Spleen (tissue), 11 donors: Measurements from ENCODE around the gene CYP19A1. TPM values are rescaled to one million over a fixed set of nuclear protein-coding genes. Genes with fewer than 3 reads are reported as not detected.

Source experiments
- DNase-seq: peaks from one replicate; pipeline ENCODE4 v3.0.0-alpha.2; 2020
- H3K27ac ChIP-seq, 8 donors: fragments of 200-600 bp; sonication (generic) in 7 of 8; 1 replicate in 4 of 8; 2 replicates in 4 of 8; pipeline versions ENCODE4 v1.5.0 to v1.8.0; 2016 to 2021; ENCODE audit warnings: inconsistent platforms in 4 of 8, mild to moderate bottlenecking in 4 of 8, moderate library complexity in 1 of 8
- H3K27me3 ChIP-seq, 7 donors: fragments of 200-600 bp; sonication (generic) in 6 of 7; replicated peaks in 1 of 7; 1 replicate in 4 of 7; 2 replicates in 3 of 7; pipeline versions ENCODE4 v1.5.0 to v1.8.0; 2016 to 2021; ENCODE audit warnings: inconsistent platforms in 3 of 7, mild to moderate bottlenecking in 1 of 7
- H3K36me3 ChIP-seq, 6 donors: fragments of 200-600 bp; sonication (generic) in 5 of 6; 1 replicate in 4 of 6; 2 replicates in 2 of 6; pipeline versions ENCODE4 v1.5.0 to v1.8.0; 2016 to 2021; ENCODE audit warnings: inconsistent platforms in 2 of 6
- H3K4me1 ChIP-seq, 6 donors: fragments of 200-600 bp; sonication (generic) in 5 of 6; 1 replicate in 3 of 6; 2 replicates in 3 of 6; pipeline versions ENCODE4 v1.5.0 to v1.8.0; 2016 to 2021; ENCODE audit warnings: inconsistent platforms in 3 of 6
- H3K4me3 ChIP-seq, 8 donors: fragments of 200-600 bp; sonication (generic) in 7 of 8; 1 replicate in 4 of 8; 2 replicates in 4 of 8; pipeline versions ENCODE4 v1.5.0 to v1.8.0; 2016 to 2021; ENCODE audit warnings: inconsistent platforms in 4 of 8, mild to moderate bottlenecking in 4 of 8, moderate library complexity in 2 of 8
- H3K9me3 ChIP-seq, 8 donors: fragments of 200-600 bp; sonication (generic) in 7 of 8; 1 replicate in 4 of 8; 2 replicates in 4 of 8; pipeline versions ENCODE4 v1.5.0 to v1.8.0; 2016 to 2021; ENCODE audit warnings: inconsistent platforms in 4 of 8
- POLR2A ChIP-seq, 3 donors: fragments of 450-650 bp; IDR thresholded peaks; one replicate each; pipeline ENCODE4 v1.5.1; 2017; ENCODE audit warnings: antibody characterized with exemption in 3 of 3, mild to moderate bottlenecking in 1 of 3
- POLR2AphosphoS5 ChIP-seq, 3 donors: sonication (generic); formaldehyde crosslinking; IDR thresholded peaks; one replicate each; pipeline ENCODE4 v1.5.1; 2017; ENCODE audit warnings: antibody characterized with exemption in 3 of 3
- WGBS, 5 donors: extraction: QIAGEN DNeasy Blood & Tissue Kit in 3 of 5; methylation state at CpG; one replicate each; pipeline versions ENCODE4 v1.1.5 to v1.1.7; 2013 to 2018; 5-methylcytosine and 5-hydroxymethylcytosine counted together
- intact Hi-C: fragments of 100-400 bp; cut with DNase I; formaldehyde crosslinking; loops from one replicate; pipeline ENCODE4 v1.15.0; 2023; ENCODE audit warnings: low total_unique reads
- polyA plus RNA-seq, 3 donors: library from polyadenylated mRNA; stranded (reverse); fragments of 200-250 nt; gene quantifications; one replicate each; pipeline ENCODE4 v1.2.1, GENCODE V29; 2013
- total RNA-seq, 7 donors: library from RNA; depleted of rRNA in 3 of 7; stranded (reverse); fragments of >200 nt in 3 of 7; fragmentation: NEBNext Ultra II Directional in 4 of 7; extraction: Animal tissue kit (Norgen Biotek cat#: 25700) in 4 of 7; gene quantifications; one replicate each; pipeline versions ENCODE4 v1.1.0 to v1.2.1, GENCODE V29; 2016 to 2021
- TF ChIP-seq, protein P1 (sequence below), 11 experiments: fragments of 200-600 bp in 7 of 11; fragments of 450-650 bp in 4 of 11; sonication (generic) in 4 of 11; IDR thresholded peaks in 8 of 11; conservative IDR thresholded peaks in 3 of 11; 1 replicate in 7 of 11; 2 replicates in 4 of 11; pipeline versions ENCODE4 v1.4.0 to v1.8.0; 2016 to 2021; ENCODE audit warnings: antibody characterized with exemption in 11 of 11, inconsistent platforms in 4 of 11, mild to moderate bottlenecking in 1 of 11
- donor health status: healthy with polysubstance abuse.
- donor health status: DM: no; HTN: no; CAD: no; lungs with moderate emphysema.
- donor health status: DM: no; HTN: no; CAD: no.
- donor health status: Bipolar disorder and iron deficiency.
- donor health status: healthy.
- donor health status: DM: no; HTN: no; CAD: no.
- donor health status: DM: yes; HTN: yes; CAD: no.

The CYP19A1 gene
- total and polyA plus RNA-seq, 10 donors = 0.13 to 5.6 (median 0.96) TPM; not detected in 1

DNA sequence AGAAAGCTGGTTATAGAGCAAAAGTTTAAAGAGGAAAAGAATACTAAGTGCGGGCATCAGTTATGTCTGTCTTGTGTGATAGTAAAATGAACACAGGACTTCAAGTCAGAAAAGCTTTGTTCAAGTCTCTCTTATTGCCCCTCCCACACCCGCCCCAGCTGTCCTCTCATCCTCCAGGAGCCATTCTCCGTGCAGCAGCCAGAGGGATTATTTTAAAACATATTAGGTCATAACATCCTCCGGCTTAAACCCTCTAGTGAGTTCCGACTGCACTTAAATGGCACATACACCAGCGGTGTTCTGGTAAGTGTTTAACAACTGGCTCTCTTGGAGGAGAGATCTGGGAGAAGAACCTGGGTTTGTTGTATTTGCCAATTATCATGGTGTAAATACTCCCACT lies 138.9 kb downstream of the CYP19A1 start:
- peaks cover 0 to 45% (median 0%) of the 10 kb centered on the region in 7 donors for H3K27me3 ChIP-seq
- H3K4me3 ChIP-seq = no peak overlapping the region
- H3K4me1 ChIP-seq = peaks cover 0 to 8% (median 0%) of the 10 kb centered on the region in 6 donors
- TF ChIP-seq, protein P1, sequence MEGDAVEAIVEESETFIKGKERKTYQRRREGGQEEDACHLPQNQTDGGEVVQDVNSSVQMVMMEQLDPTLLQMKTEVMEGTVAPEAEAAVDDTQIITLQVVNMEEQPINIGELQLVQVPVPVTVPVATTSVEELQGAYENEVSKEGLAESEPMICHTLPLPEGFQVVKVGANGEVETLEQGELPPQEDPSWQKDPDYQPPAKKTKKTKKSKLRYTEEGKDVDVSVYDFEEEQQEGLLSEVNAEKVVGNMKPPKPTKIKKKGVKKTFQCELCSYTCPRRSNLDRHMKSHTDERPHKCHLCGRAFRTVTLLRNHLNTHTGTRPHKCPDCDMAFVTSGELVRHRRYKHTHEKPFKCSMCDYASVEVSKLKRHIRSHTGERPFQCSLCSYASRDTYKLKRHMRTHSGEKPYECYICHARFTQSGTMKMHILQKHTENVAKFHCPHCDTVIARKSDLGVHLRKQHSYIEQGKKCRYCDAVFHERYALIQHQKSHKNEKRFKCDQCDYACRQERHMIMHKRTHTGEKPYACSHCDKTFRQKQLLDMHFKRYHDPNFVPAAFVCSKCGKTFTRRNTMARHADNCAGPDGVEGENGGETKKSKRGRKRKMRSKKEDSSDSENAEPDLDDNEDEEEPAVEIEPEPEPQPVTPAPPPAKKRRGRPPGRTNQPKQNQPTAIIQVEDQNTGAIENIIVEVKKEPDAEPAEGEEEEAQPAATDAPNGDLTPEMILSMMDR (IDR thresholded peaks at IDR 0.05 in 8 of 11, conservative IDR thresholded peaks at IDR 0.05 in 3 of 11) = no peak
- TF ChIP-seq POLR2A (IDR thresholded peaks at IDR 0.05) (no peak), POLR2AphosphoS5 (IDR thresholded peaks at IDR 0.05) (no peak)
- WGBS, 5 donors = 80 to 91% (median 88%) methylated on average over 6 of the region's 6 CpGs
- H3K36me3 ChIP-seq = no peaks in the 10 kb centered on the region
- intact Hi-C loops = loop anchor here (10.0 kb wide), 1 partner anchor 285 kb away; no protein-coding TSS in a partner anchor
- H3K9me3 ChIP-seq = no peaks in the 10 kb centered on the region
- H3K27ac ChIP-seq = no peak overlapping the region
- DNase-seq = no peak

DNA sequence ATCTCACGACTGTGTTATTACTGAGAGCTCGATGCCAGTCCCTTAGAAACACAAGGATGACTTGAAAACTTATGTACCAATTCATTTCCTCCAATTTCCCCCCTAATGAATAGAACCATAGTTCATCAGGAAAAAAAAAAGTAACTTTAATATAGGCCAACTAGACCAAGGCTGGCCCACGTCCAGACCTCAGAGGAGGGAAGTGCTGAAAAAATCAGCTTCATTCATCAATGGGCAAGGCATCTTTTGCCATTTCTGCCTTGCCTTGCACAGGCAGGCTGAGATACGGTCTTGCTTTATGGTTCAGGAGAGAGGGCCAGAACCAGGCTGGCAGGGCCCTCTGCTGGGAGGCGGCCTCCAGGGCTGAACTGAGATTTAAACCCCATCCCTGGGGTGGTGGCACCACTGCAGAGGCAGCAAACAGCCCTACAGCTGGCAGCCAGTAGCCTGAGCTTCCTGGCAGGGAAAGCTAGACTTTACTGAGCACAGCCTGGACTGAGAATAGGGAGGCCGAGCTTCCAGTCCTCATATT lies 139.6 kb downstream of the CYP19A1 start:
- Histone ChIP-seq H3K36me3 (no peaks in the 10 kb centered on the region), H3K27ac (no peak overlapping the region), H3K4me3 (no peak overlapping the region), H3K27me3 (peaks cover 0 to 53% (median 0%) of the 10 kb centered on the region in 7 donors), H3K9me3 (no peaks in the 10 kb centered on the region), H3K4me1 (peaks cover 0 to 10% (median under 1%) of the 10 kb centered on the region in 6 donors)
- no peak for DNase-seq
- no peak for TF ChIP-seq POLR2A (IDR thresholded peaks at IDR 0.05)
- TF ChIP-seq POLR2AphosphoS5 (IDR thresholded peaks at IDR 0.05) = no peak
- TF ChIP-seq, protein P1 (IDR thresholded peaks at IDR 0.05 in 8 of 11, conservative IDR thresholded peaks at IDR 0.05 in 3 of 11) = no peak
- WGBS, 5 donors = 29 to 69% (median 55%) methylated on average over 6 of the region's 6 CpGs
- intact Hi-C loops = loop anchor here (10.0 kb wide), 1 partner anchor 284 kb away; no protein-coding TSS in a partner anchor

DNA sequence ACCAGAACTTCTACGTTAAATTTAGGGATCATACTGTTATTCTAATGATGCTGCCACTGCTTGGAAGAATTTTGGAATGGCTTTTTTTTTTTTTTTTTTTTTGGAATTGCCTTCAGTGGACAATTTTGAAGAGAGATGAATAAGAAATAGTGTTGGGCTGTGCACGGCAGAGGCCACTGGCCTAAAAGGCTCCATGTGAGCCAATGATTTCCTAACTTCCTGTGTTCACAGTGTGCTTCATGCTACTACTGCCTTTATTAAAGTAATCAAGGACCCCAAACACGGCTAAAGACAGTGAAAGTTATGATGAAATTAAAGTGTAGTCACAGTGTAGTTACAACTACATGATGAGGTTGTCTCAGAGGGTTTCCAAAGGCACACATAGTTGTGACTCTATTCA lies 142.9 kb downstream of the CYP19A1 start:
- peaks cover 0 to 35% (median 23%) of the 10 kb centered on the region in 6 donors for H3K4me1 ChIP-seq

DNA sequence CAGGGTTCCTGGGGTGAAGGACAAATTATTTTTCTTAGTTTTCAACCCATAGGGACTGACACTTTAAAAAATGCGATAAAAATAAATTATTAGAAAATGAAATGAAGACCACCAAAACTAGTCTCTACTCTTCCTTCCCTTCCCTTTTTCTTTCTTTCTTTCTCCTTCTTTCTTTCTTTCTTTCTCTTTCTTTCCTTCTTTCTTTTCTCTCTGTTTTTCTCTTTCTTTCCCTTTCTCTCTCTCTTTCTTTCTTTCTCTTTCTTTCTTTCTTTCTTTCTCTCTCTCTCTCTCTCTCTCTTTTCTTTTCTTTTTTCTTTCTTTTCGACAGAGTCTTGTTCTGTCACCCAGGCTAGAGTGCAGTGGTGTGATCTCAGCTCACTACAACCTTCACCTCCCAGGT lies 144.4 kb downstream of the CYP19A1 start:
- no peak overlapping the region for H3K27ac ChIP-seq
- peaks cover 0 to 50% (median 33%) of the 10 kb centered on the region in 6 donors for H3K4me1 ChIP-seq
- TF ChIP-seq, protein P1 (IDR thresholded peaks at IDR 0.05 in 8 of 11, conservative IDR thresholded peaks at IDR 0.05 in 3 of 11) = no peak
- no peak for TF ChIP-seq POLR2AphosphoS5 (IDR thresholded peaks at IDR 0.05)
- TF ChIP-seq POLR2A (IDR thresholded peaks at IDR 0.05) = no peak
- peaks cover 0 to 45% (median 5%) of the 10 kb centered on the region in 7 donors for H3K27me3 ChIP-seq
- intact Hi-C loops = loop anchor here (10.0 kb wide), 1 partner anchor 279 kb away; no protein-coding TSS in a partner anchor
- H3K9me3 ChIP-seq = no peaks in the 10 kb centered on the region
- DNase-seq = no peak
- H3K36me3 ChIP-seq = no peaks in the 10 kb centered on the region
- 46 to 85% (median 73%) methylated on average over 2 of the region's 2 CpGs for WGBS, 5 donors
- no peak overlapping the region for H3K4me3 ChIP-seq

More for the DNA sequence above, 142.9 kb downstream of the CYP19A1 start:
- H3K27ac ChIP-seq = no peak overlapping the region
- H3K4me3 ChIP-seq = no peak overlapping the region
- no peaks in the 10 kb centered on the region for H3K9me3 ChIP-seq
- no peaks in the 10 kb centered on the region for H3K36me3 ChIP-seq
- no peak for DNase-seq
- TF ChIP-seq POLR2A (IDR thresholded peaks at IDR 0.05) (no peak), POLR2AphosphoS5 (IDR thresholded peaks at IDR 0.05) (no peak)
- TF ChIP-seq, protein P1 (IDR thresholded peaks at IDR 0.05 in 8 of 11, conservative IDR thresholded peaks at IDR 0.05 in 3 of 11) = no peak
- peaks cover 0 to 57% (median 5%) of the 10 kb centered on the region in 7 donors for H3K27me3 ChIP-seq
- intact Hi-C loops = loop anchor here (10.0 kb wide), 1 partner anchor 281 kb away; no protein-coding TSS in a partner anchor
- WGBS, 5 donors = 38 to 57% (median 48%) methylated on average over 3 of the region's 3 CpGs
